Spleen (tissue), 11 donors: Measurements from ENCODE around the gene GRIK1. TPM values are rescaled to one million over a fixed set of nuclear protein-coding genes. Genes with fewer than 3 reads are reported as not detected.

Experiments used
- DNase-seq: peaks from one replicate; pipeline ENCODE4 v3.0.0-alpha.2; 2020
- H3K27ac ChIP-seq, 8 donors: fragments of 200-600 bp; sonication (generic) in 7 of 8; 1 replicate in 4 of 8; 2 replicates in 4 of 8; pipeline versions ENCODE4 v1.5.0 to v1.8.0; 2016 to 2021; ENCODE audit warnings: inconsistent platforms in 4 of 8, mild to moderate bottlenecking in 4 of 8, moderate library complexity in 1 of 8
- H3K27me3 ChIP-seq, 7 donors: fragments of 200-600 bp; sonication (generic) in 6 of 7; replicated peaks in 1 of 7; 1 replicate in 4 of 7; 2 replicates in 3 of 7; pipeline versions ENCODE4 v1.5.0 to v1.8.0; 2016 to 2021; ENCODE audit warnings: inconsistent platforms in 3 of 7, mild to moderate bottlenecking in 1 of 7
- H3K36me3 ChIP-seq, 6 donors: fragments of 200-600 bp; sonication (generic) in 5 of 6; 1 replicate in 4 of 6; 2 replicates in 2 of 6; pipeline versions ENCODE4 v1.5.0 to v1.8.0; 2016 to 2021; ENCODE audit warnings: inconsistent platforms in 2 of 6
- H3K4me1 ChIP-seq, 6 donors: fragments of 200-600 bp; sonication (generic) in 5 of 6; 1 replicate in 3 of 6; 2 replicates in 3 of 6; pipeline versions ENCODE4 v1.5.0 to v1.8.0; 2016 to 2021; ENCODE audit warnings: inconsistent platforms in 3 of 6
- H3K4me3 ChIP-seq, 8 donors: fragments of 200-600 bp; sonication (generic) in 7 of 8; 1 replicate in 4 of 8; 2 replicates in 4 of 8; pipeline versions ENCODE4 v1.5.0 to v1.8.0; 2016 to 2021; ENCODE audit warnings: inconsistent platforms in 4 of 8, mild to moderate bottlenecking in 4 of 8, moderate library complexity in 2 of 8
- H3K9me3 ChIP-seq, 8 donors: fragments of 200-600 bp; sonication (generic) in 7 of 8; 1 replicate in 4 of 8; 2 replicates in 4 of 8; pipeline versions ENCODE4 v1.5.0 to v1.8.0; 2016 to 2021; ENCODE audit warnings: inconsistent platforms in 4 of 8
- POLR2A ChIP-seq, 3 donors: fragments of 450-650 bp; IDR thresholded peaks; one replicate each; pipeline ENCODE4 v1.5.1; 2017; ENCODE audit warnings: antibody characterized with exemption in 3 of 3, mild to moderate bottlenecking in 1 of 3
- POLR2AphosphoS5 ChIP-seq, 3 donors: sonication (generic); formaldehyde crosslinking; IDR thresholded peaks; one replicate each; pipeline ENCODE4 v1.5.1; 2017; ENCODE audit warnings: antibody characterized with exemption in 3 of 3
- WGBS, 5 donors: extraction: QIAGEN DNeasy Blood & Tissue Kit in 3 of 5; methylation state at CpG; one replicate each; pipeline versions ENCODE4 v1.1.5 to v1.1.7; 2013 to 2018; 5-methylcytosine and 5-hydroxymethylcytosine counted together
- intact Hi-C: fragments of 100-400 bp; cut with DNase I; formaldehyde crosslinking; loops from one replicate; pipeline ENCODE4 v1.15.0; 2023; ENCODE audit warnings: low total_unique reads
- polyA plus RNA-seq, 3 donors: library from polyadenylated mRNA; stranded (reverse); fragments of 200-250 nt; gene quantifications; one replicate each; pipeline ENCODE4 v1.2.1, GENCODE V29; 2013
- total RNA-seq, 7 donors: library from RNA; depleted of rRNA in 3 of 7; stranded (reverse); fragments of >200 nt in 3 of 7; fragmentation: NEBNext Ultra II Directional in 4 of 7; extraction: Animal tissue kit (Norgen Biotek cat#: 25700) in 4 of 7; gene quantifications; one replicate each; pipeline versions ENCODE4 v1.1.0 to v1.2.1, GENCODE V29; 2016 to 2021
- TF ChIP-seq, protein P1 (sequence below), 11 experiments: fragments of 200-600 bp in 7 of 11; fragments of 450-650 bp in 4 of 11; sonication (generic) in 4 of 11; IDR thresholded peaks in 8 of 11; conservative IDR thresholded peaks in 3 of 11; 1 replicate in 7 of 11; 2 replicates in 4 of 11; pipeline versions ENCODE4 v1.4.0 to v1.8.0; 2016 to 2021; ENCODE audit warnings: antibody characterized with exemption in 11 of 11, inconsistent platforms in 4 of 11, mild to moderate bottlenecking in 1 of 11
- donor health status: healthy with polysubstance abuse.
- donor health status: DM: no; HTN: no; CAD: no; lungs with moderate emphysema.
- donor health status: DM: no; HTN: no; CAD: no.
- donor health status: Bipolar disorder and iron deficiency.
- donor health status: healthy.
- donor health status: DM: no; HTN: no; CAD: no.
- donor health status: DM: yes; HTN: yes; CAD: no.

GRIK1 gene
- total and polyA plus RNA-seq, 10 donors = 0.02 to 0.17 (median 0.04) TPM; not detected in 7

DNA sequence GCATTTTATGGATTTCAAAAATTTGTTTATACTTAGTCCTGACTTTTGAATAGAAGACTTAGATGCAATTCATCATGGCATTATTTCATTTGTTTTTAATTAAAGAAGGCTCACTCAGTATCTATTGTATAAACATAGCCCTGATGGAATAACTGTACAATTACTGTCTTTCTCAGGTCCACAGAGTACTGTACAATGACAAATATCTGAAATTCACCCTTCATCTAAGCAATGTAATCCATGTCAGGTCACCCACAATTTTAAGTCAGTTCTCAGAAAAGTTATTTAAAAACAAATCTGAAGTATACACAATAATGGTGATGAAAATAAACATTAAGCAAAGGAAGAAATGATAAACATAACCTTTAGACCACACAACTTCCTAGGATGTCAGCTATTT is 311.9 kb downstream of the GRIK1 start:
- H3K9me3 ChIP-seq = no peaks in the 10 kb centered on the region
- TF ChIP-seq, protein P1, sequence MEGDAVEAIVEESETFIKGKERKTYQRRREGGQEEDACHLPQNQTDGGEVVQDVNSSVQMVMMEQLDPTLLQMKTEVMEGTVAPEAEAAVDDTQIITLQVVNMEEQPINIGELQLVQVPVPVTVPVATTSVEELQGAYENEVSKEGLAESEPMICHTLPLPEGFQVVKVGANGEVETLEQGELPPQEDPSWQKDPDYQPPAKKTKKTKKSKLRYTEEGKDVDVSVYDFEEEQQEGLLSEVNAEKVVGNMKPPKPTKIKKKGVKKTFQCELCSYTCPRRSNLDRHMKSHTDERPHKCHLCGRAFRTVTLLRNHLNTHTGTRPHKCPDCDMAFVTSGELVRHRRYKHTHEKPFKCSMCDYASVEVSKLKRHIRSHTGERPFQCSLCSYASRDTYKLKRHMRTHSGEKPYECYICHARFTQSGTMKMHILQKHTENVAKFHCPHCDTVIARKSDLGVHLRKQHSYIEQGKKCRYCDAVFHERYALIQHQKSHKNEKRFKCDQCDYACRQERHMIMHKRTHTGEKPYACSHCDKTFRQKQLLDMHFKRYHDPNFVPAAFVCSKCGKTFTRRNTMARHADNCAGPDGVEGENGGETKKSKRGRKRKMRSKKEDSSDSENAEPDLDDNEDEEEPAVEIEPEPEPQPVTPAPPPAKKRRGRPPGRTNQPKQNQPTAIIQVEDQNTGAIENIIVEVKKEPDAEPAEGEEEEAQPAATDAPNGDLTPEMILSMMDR (IDR thresholded peaks at IDR 0.05 in 8 of 11, conservative IDR thresholded peaks at IDR 0.05 in 3 of 11) = no peak
- no peak for TF ChIP-seq POLR2AphosphoS5 (IDR thresholded peaks at IDR 0.05)
- TF ChIP-seq POLR2A (IDR thresholded peaks at IDR 0.05) = no peak
- H3K27ac ChIP-seq = no peak overlapping the region
- intact Hi-C loops = no loop called here
- H3K27me3 ChIP-seq = no peaks in the 10 kb centered on the region
- H3K4me1 ChIP-seq = no peaks in the 10 kb centered on the region
- no peak overlapping the region for H3K4me3 ChIP-seq
- DNase-seq = no peak
- H3K36me3 ChIP-seq = no peaks in the 10 kb centered on the region

DNA sequence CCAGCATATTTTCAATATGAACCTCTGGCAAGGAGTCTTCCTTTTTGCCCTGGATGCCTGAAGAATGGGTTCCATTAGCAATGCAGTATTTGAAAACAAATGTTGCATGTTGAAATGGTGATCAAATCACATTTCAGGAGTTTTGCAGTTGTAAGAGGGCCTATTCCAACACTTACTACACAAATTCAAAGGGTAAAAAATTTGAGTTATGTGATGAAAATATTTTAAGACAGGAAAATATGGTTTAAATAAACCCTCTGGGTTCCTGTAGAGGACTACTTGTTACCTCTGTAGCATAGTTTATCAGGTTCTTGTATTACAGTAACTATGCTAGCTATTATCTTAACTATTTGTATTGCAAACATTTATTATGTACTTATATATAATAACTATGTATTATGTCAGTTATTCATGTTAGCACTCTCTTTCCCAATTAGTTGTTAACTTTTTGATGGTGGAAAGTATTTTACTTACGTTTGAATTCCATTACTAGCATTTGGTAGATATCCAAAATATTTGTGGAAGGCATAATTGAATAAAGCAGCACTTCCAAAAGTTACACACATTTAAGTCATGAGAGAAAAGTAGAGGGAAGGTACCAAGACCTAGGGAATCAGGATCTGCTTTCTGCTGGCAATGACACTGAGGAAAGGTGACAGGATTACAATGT is 312.9 kb downstream of the GRIK1 start:
- Histone ChIP-seq H3K27ac (no peak overlapping the region), H3K27me3 (no peaks in the 10 kb centered on the region), H3K9me3 (no peaks in the 10 kb centered on the region), H3K36me3 (no peaks in the 10 kb centered on the region), H3K4me3 (no peak overlapping the region), H3K4me1 (no peaks in the 10 kb centered on the region)
- no peak for TF ChIP-seq POLR2AphosphoS5 (IDR thresholded peaks at IDR 0.05)
- no peak for TF ChIP-seq POLR2A (IDR thresholded peaks at IDR 0.05)
- TF ChIP-seq, protein P1 (IDR thresholded peaks at IDR 0.05 in 8 of 11, conservative IDR thresholded peaks at IDR 0.05 in 3 of 11) = no peak
- DNase-seq = no peak
- WGBS, 5 donors = 69 to 82% (median 76%) methylated on average over 1 of the region's 1 CpG
- intact Hi-C loops = no loop called here

DNA sequence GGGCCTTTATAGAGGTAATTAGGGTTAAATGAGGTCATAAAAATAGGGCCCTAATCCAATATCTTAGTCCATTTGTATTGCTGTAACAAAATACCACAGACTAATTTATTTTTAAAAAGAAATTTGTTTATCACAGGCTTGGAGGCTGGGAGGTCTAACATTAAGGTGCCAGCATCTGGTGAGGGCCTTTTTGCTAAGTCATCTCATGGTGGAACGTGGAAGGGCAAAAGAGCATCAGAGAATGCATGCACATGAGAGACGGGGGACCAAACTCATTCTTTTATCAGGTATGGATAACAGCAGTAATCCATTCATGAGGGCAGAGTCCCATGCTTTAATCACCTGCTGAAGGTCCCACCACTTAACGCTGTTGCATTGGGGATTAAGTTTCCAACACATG is 313.8 kb downstream of the GRIK1 start:
- no peak overlapping the region for H3K27ac ChIP-seq
- no peaks in the 10 kb centered on the region for H3K9me3 ChIP-seq
- WGBS, 5 donors = 84 to 98% (median 93%) methylated on average over 3 of the region's 3 CpGs
- intact Hi-C loops = no loop called here
- no peak for DNase-seq
- no peaks in the 10 kb centered on the region for H3K27me3 ChIP-seq
- H3K36me3 ChIP-seq = no peaks in the 10 kb centered on the region
- H3K4me3 ChIP-seq = no peak overlapping the region
- H3K4me1 ChIP-seq = no peaks in the 10 kb centered on the region
- no peak for TF ChIP-seq POLR2AphosphoS5 (IDR thresholded peaks at IDR 0.05)
- no peak for TF ChIP-seq POLR2A (IDR thresholded peaks at IDR 0.05)
- TF ChIP-seq, protein P1 (IDR thresholded peaks at IDR 0.05 in 8 of 11, conservative IDR thresholded peaks at IDR 0.05 in 3 of 11) = no peak

DNA sequence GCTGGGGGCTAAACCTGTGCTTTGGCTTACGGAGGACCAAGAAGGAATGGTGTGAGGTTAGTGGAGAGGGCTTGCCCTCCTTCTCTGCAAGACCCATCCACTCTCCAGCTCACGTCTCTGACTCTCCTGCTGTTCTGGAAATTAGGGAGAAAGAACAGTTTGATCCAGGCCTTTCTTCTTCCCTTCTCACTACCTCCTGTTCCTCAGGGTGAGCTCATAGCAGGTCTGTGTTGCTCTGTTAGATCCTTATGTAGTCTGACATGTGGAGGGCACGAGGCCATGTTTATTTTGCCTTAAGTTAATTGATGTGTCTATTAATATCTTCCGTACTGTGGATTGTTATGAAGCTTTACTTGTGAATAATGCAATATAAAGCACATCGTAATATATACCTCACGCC is 315.0 kb downstream of the GRIK1 start:
- Histone ChIP-seq H3K4me1 (no peaks in the 10 kb centered on the region), H3K9me3 (no peaks in the 10 kb centered on the region), H3K36me3 (no peaks in the 10 kb centered on the region), H3K27me3 (no peaks in the 10 kb centered on the region), H3K4me3 (no peak overlapping the region), H3K27ac (no peak overlapping the region)
- DNase-seq = no peak
- intact Hi-C loops = no loop called here
- WGBS, 5 donors = 90 to 96% (median 93%) methylated on average over 6 of the region's 6 CpGs
- TF ChIP-seq POLR2A (IDR thresholded peaks at IDR 0.05) (no peak), POLR2AphosphoS5 (IDR thresholded peaks at IDR 0.05) (no peak)
- TF ChIP-seq, protein P1 (IDR thresholded peaks at IDR 0.05 in 8 of 11, conservative IDR thresholded peaks at IDR 0.05 in 3 of 11) = no peak
